Breast epithelium (tissue), 3 donors: ENCODE results near the gene EFHC2.

Experiments used
- POLR2A ChIP-seq: fragments of 450-650 bp; IDR thresholded peaks from one replicate; pipeline ENCODE4 v1.6.1; 2016; ENCODE audit warnings: antibody characterized with exemption, mild to moderate bottlenecking, moderate library complexity
- POLR2AphosphoS5 ChIP-seq, 3 donors: sonication (generic); formaldehyde crosslinking; IDR thresholded peaks; one replicate each; pipeline ENCODE4 v1.6.1; 2017; ENCODE audit warnings: antibody characterized with exemption in 3 of 3
- TF ChIP-seq, protein P1 (sequence below), 3 donors: fragments of 450-650 bp; IDR thresholded peaks; one replicate each; pipeline ENCODE4 v1.5.1; 2016 to 2017; ENCODE audit warnings: antibody characterized with exemption in 3 of 3, mild to moderate bottlenecking in 3 of 3, moderate library complexity in 3 of 3

DNA sequence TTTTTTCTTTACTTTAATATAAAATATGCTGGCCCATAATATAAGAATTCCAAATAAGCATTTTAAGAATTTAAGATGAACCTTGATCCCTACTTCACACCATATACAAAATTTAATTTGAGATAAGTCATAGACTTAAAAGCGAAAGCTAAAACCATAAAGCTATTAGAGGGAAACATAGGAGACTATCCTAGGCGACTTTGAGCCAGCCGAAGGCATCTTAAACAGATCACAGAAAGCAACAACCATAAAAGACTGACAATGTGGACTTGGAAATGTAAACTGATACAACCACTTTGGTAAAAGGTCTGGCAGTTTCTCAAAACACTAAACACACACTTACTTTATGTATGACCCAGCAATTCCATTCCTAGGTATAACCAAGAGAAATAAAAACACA, 125.0 kb downstream of the EFHC2 start:
- TF ChIP-seq, protein P1, sequence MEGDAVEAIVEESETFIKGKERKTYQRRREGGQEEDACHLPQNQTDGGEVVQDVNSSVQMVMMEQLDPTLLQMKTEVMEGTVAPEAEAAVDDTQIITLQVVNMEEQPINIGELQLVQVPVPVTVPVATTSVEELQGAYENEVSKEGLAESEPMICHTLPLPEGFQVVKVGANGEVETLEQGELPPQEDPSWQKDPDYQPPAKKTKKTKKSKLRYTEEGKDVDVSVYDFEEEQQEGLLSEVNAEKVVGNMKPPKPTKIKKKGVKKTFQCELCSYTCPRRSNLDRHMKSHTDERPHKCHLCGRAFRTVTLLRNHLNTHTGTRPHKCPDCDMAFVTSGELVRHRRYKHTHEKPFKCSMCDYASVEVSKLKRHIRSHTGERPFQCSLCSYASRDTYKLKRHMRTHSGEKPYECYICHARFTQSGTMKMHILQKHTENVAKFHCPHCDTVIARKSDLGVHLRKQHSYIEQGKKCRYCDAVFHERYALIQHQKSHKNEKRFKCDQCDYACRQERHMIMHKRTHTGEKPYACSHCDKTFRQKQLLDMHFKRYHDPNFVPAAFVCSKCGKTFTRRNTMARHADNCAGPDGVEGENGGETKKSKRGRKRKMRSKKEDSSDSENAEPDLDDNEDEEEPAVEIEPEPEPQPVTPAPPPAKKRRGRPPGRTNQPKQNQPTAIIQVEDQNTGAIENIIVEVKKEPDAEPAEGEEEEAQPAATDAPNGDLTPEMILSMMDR (IDR thresholded peaks at IDR 0.05): no peak
- TF ChIP-seq POLR2A: no peak
- TF ChIP-seq POLR2AphosphoS5 (IDR thresholded peaks at IDR 0.05): no peak
